Measurements from ENCODE around the gene NTSR2. TPM values are rescaled to one million over a fixed set of nuclear protein-coding genes. Genes with fewer than 3 reads are reported as not detected.

Gene NTSR2
- total RNA-seq, 1 experiment from 2014 or later = not detected

DNA sequence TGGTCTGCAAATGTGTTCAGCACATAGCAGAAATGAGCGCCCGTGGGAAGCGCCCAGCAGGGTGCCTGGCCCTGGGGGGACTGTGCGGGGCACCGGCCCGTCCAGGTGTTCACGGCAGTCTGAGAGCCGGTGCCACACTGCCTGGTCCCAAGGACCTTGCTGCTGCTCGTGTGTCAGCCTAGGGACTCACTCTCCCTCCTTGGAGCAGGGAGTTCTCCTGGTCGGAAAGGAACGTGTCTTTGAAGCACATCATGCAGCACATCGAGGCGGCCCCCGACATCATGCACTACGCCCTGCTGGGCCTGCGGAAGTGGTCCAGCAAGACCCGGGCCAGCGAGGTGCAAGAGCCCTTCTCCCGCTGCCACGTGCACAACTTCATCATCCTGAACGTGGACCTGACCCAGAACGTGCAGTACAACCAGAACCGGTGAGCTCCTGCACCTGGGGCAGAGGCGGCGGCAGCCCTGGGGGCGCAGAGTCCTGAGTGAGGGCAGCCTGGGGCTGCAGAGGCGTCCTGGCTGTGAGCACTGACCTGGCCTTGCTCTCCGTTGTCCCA lies 36.0 kb downstream of the NTSR2 start:
- intact Hi-C loops (cut with micrococcal nuclease) = no loop called here
- POLR2A ChIA-PET (ENCODE audit: unreplicated experiment) = no interaction called here

DNA sequence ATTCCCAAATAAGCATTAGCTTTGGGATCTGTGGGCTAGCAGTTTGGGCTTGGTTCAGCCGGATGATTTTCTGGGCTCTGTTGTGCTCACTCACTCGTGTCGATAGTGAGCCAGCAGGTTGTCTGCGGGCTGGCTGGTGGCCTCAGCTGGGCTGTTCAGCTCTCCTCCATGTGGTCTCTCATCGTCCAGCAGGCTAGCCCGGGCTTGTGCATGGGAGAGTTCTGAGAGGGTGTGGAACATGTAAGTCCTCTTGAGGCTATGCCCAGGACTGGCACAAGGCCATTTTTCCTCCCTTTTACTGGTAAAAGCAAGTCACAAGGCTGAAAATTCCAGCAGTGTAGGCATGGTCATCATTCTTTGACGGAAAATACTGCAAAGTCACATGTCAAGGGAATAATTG lies 38.5 kb downstream of the NTSR2 start:
- no peak for DNase-seq
- Histone ChIP-seq H3K4me1 (ENCODE audit: insufficient read depth, low read length) (no peaks in the 10 kb centered on the region), H3K27ac (ENCODE audit: low read length) (no peak overlapping the region), H3K9ac (ENCODE audit: low read length) (no peak overlapping the region), H2AFZ (ENCODE audit: low read length) (no peak overlapping the region), H3K9me2 (replicated peaks; ENCODE audit: low read length) (no peaks in the 10 kb centered on the region), H3K9me3 (ENCODE audit: low read length) (no peaks in the 10 kb centered on the region), H4K20me1 (ENCODE audit: low read length) (no peaks in the 10 kb centered on the region), H3K36me3 (ENCODE audit: low read depth, low read length) (no peaks in the 10 kb centered on the region), H3F3A (ENCODE audit: low read length, unreplicated experiment) (no peaks in the 10 kb centered on the region), H3K27me3 (ENCODE audit: low read length) (peaks cover 2% of the 10 kb centered on the region; the same call in 1 of the 2 replicates), H3K79me2 (ENCODE audit: low read length) (no peaks in the 10 kb centered on the region), H3K4me3 (ENCODE audit: low read length) (no peak overlapping the region), H3K4me2 (ENCODE audit: low read length) (no peak overlapping the region)
- BruUV-seq (replicated peaks) = no TSS peak
- no peak for ATAC-seq
- intact Hi-C loops (cut with micrococcal nuclease) = no loop called here
- CTCF ChIA-PET = interaction anchor here (0.7 kb wide), 1 partner anchor 47 kb away, joined by 8 read pairs; no protein-coding TSS in a partner anchor
- TF ChIP-seq CTCF (conservative IDR thresholded peaks at IDR 0.05; ENCODE audit: low read depth, low read length) (no peak), EZH2 (IDR thresholded peaks at IDR 0.05; ENCODE audit: low read length, unreplicated experiment) (no peak), EZH2phosphoT487 (IDR thresholded peaks at IDR 0.05; ENCODE audit: borderline replicate concordance, low read length) (no peak)
- POLR2A ChIA-PET (ENCODE audit: unreplicated experiment) = no interaction called here

More for the DNA sequence above, 36.0 kb downstream of the NTSR2 start:
- H3K4me1 ChIP-seq (ENCODE audit: insufficient read depth, low read length) = no peaks in the 10 kb centered on the region
- CTCF ChIA-PET = interaction anchor here (0.6 kb wide), 1 partner anchor 111 kb away, joined by 3 read pairs; no protein-coding TSS in a partner anchor
- no TSS peak for BruUV-seq (replicated peaks)
- no peaks in the 10 kb centered on the region for H3K9me3 ChIP-seq (ENCODE audit: low read length)
- H3K79me2 ChIP-seq (ENCODE audit: low read length) = no peaks in the 10 kb centered on the region
- no peaks in the 10 kb centered on the region for H4K20me1 ChIP-seq (ENCODE audit: low read length)
- no peaks in the 10 kb centered on the region for H3K36me3 ChIP-seq (ENCODE audit: low read depth, low read length)
- no peaks in the 10 kb centered on the region for H3K9me2 ChIP-seq (replicated peaks; ENCODE audit: low read length)
- no peak overlapping the region for H2AFZ ChIP-seq (ENCODE audit: low read length)
- H3K9ac ChIP-seq (ENCODE audit: low read length) = no peak overlapping the region
- H3F3A ChIP-seq (ENCODE audit: low read length, unreplicated experiment) = no peaks in the 10 kb centered on the region
- TF ChIP-seq EZH2 (IDR thresholded peaks at IDR 0.05; ENCODE audit: low read length, unreplicated experiment) = no peak
- no peak for TF ChIP-seq EZH2phosphoT487 (IDR thresholded peaks at IDR 0.05; ENCODE audit: borderline replicate concordance, low read length)
- no peak for TF ChIP-seq CTCF (conservative IDR thresholded peaks at IDR 0.05; ENCODE audit: low read depth, low read length)
- no peak overlapping the region for H3K27ac ChIP-seq (ENCODE audit: low read length)
- DNase-seq (no peak), ATAC-seq (no peak)
- H3K4me2 ChIP-seq (ENCODE audit: low read length) = no peak overlapping the region
- H3K27me3 ChIP-seq (ENCODE audit: low read length) = peaks cover 9% of the 10 kb centered on the region; the same call in 1 of the 2 replicates
- no peak overlapping the region for H3K4me3 ChIP-seq (ENCODE audit: low read length)

GRCh38 chr2:11630855-11631254 lies 39.1 kb downstream of the NTSR2 start:
- ATAC-seq (no peak), DNase-seq (no peak)
- ChIA-PET CTCF (no interaction called here), POLR2A (ENCODE audit: unreplicated experiment) (no interaction called here)
- Histone ChIP-seq H3K36me3 (ENCODE audit: low read depth, low read length) (no peaks in the 10 kb centered on the region), H3F3A (ENCODE audit: low read length, unreplicated experiment) (no peaks in the 10 kb centered on the region), H4K20me1 (ENCODE audit: low read length) (no peaks in the 10 kb centered on the region), H2AFZ (ENCODE audit: low read length) (no peak overlapping the region), H3K4me3 (ENCODE audit: low read length) (no peak overlapping the region), H3K9ac (ENCODE audit: low read length) (no peak overlapping the region), H3K27me3 (ENCODE audit: low read length) (no peaks in the 10 kb centered on the region; the same call in 1 of the 2 replicates), H3K4me1 (ENCODE audit: insufficient read depth, low read length) (no peaks in the 10 kb centered on the region), H3K27ac (ENCODE audit: low read length) (no peak overlapping the region), H3K9me2 (replicated peaks; ENCODE audit: low read length) (no peaks in the 10 kb centered on the region), H3K9me3 (ENCODE audit: low read length) (no peaks in the 10 kb centered on the region), H3K4me2 (ENCODE audit: low read length) (no peak overlapping the region), H3K79me2 (ENCODE audit: low read length) (no peaks in the 10 kb centered on the region)
- no TSS peak for BruUV-seq (replicated peaks)
- TF ChIP-seq CTCF (conservative IDR thresholded peaks at IDR 0.05; ENCODE audit: low read depth, low read length) (no peak), EZH2phosphoT487 (IDR thresholded peaks at IDR 0.05; ENCODE audit: borderline replicate concordance, low read length) (no peak), EZH2 (IDR thresholded peaks at IDR 0.05; ENCODE audit: low read length, unreplicated experiment) (no peak)
- intact Hi-C loops (cut with micrococcal nuclease) = no loop called here

All from PC-3 (cell line).